ENCODE results near the gene PKN1. TPM values are rescaled to one million over a fixed set of nuclear protein-coding genes. Genes with fewer than 3 reads are reported as not detected.
A peak's percentile ranks its signal among the peaks of the same experiment; 100 is the strongest.

Gene PKN1
- total RNA-seq, 2 donors from 2014 or later, result 103 to 141 TPM

DNA sequence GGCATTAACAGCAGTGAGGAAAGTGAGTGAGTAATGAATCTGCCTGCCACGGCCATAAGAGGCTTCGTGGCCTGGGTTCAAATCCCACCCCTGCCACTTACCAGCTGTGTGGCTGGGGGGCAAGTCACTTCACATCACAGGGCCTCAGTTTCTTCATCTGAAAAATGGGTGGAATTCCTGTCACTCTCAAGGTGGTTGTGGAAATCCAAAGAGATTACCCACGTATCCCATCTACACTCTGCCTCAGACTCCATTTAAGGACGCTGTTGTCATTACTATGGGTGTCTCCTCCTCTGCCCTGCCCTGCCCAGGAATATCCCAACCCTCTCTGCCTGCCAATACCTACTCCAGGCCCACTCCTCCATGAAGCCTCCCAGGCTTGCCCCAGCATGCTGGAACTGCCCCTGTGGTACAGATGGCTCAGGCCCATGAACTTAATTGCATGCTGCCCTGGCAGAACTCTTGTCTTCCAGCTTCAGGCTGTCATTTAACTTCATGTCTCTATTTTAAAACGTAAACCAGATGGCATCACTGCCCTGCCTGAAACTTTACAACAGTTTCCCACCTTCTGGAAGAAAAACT is 59.7 kb downstream of the PKN1 start:
- TF ChIP-seq, protein P1, sequence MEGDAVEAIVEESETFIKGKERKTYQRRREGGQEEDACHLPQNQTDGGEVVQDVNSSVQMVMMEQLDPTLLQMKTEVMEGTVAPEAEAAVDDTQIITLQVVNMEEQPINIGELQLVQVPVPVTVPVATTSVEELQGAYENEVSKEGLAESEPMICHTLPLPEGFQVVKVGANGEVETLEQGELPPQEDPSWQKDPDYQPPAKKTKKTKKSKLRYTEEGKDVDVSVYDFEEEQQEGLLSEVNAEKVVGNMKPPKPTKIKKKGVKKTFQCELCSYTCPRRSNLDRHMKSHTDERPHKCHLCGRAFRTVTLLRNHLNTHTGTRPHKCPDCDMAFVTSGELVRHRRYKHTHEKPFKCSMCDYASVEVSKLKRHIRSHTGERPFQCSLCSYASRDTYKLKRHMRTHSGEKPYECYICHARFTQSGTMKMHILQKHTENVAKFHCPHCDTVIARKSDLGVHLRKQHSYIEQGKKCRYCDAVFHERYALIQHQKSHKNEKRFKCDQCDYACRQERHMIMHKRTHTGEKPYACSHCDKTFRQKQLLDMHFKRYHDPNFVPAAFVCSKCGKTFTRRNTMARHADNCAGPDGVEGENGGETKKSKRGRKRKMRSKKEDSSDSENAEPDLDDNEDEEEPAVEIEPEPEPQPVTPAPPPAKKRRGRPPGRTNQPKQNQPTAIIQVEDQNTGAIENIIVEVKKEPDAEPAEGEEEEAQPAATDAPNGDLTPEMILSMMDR (conservative IDR thresholded peaks at IDR 0.05), result no peak
- Histone ChIP-seq H3K27me3 (ENCODE audit: control insufficient read depth, insufficient read depth, low read length, poor library complexity, severe bottlenecking) (no peaks in the 10 kb centered on the region), H3K4me3 (ENCODE audit: low read length) (no peak overlapping the region), H3K9ac (ENCODE audit: extremely low read depth, low read length, poor library complexity, severe bottlenecking) (no peak overlapping the region), H3K9me3 (ENCODE audit: control insufficient read depth, low read length) (no peaks in the 10 kb centered on the region), H3K27ac (ENCODE audit: low read depth, low read length) (no peak overlapping the region), H3K4me1 (ENCODE audit: control insufficient read depth, insufficient read depth, low read length) (peaks cover 3% of the 10 kb centered on the region), H3K36me3 (ENCODE audit: control insufficient read depth, insufficient read depth, low read length) (peaks cover 26% of the 10 kb centered on the region)
- no peaks in the 10 kb centered on the region for H3K27me3 Mint-ChIP-seq (ENCODE audit: insufficient read depth)
- H3K9me3 Mint-ChIP-seq, result no peaks in the 10 kb centered on the region
- peaks cover 42% of the 10 kb centered on the region for H3K36me3 Mint-ChIP-seq (ENCODE audit: low read depth)
- no peak overlapping the region for H3K27ac Mint-ChIP-seq
- H3K4me1 Mint-ChIP-seq, result peaks cover 2% of the 10 kb centered on the region
- no peak for DNase-seq
- H3K4me3 Mint-ChIP-seq, result no peak overlapping the region
- 93 to 95% methylated on average over 5 of the region's 5 CpGs for WGBS, 2 experiments (ENCODE audit: insufficient coverage in 1 of 2, insufficient read length in 1 of 2)

DNA sequence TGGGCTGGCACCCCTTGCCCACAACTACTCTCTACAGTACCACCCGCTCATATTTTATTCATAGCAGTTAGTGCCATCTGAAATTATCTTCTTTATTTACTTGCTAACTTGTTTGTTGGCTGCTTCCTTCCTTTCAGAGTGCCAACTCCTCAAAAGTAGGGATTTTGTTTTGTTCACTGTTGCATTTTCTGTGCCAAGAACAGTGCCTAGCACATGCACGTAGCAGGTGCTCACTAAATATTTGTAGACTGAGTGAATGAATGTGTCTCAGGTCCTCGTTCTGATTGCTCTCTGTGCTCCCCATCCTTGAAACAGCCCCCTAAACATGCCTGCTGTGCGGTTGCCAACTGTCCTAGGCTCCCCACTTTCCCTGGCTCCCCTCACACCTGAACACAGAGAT is 61.3 kb downstream of the PKN1 start:
- Histone ChIP-seq H3K4me1 (ENCODE audit: control insufficient read depth, insufficient read depth, low read length) (peaks cover 3% of the 10 kb centered on the region), H3K4me3 (ENCODE audit: low read length) (peak overlapping the region; percentile 96), H3K36me3 (ENCODE audit: control insufficient read depth, insufficient read depth, low read length) (peaks cover 10% of the 10 kb centered on the region), H3K27me3 (ENCODE audit: control insufficient read depth, insufficient read depth, low read length, poor library complexity, severe bottlenecking) (no peaks in the 10 kb centered on the region), H3K27ac (ENCODE audit: low read depth, low read length) (no peak overlapping the region), H3K9ac (ENCODE audit: extremely low read depth, low read length, poor library complexity, severe bottlenecking) (no peak overlapping the region), H3K9me3 (ENCODE audit: control insufficient read depth, low read length) (no peaks in the 10 kb centered on the region)
- Mint-ChIP-seq H3K4me3 (peak overlapping the region; percentile 77), H3K36me3 (ENCODE audit: low read depth) (peaks cover 28% of the 10 kb centered on the region), H3K4me1 (peaks cover 2% of the 10 kb centered on the region), H3K27ac (peak overlapping the region; percentile 42), H3K27me3 (ENCODE audit: insufficient read depth) (no peaks in the 10 kb centered on the region), H3K9me3 (no peaks in the 10 kb centered on the region)
- 91 to 98% methylated on average over 4 of the region's 4 CpGs for WGBS, 2 experiments (ENCODE audit: insufficient coverage in 1 of 2, insufficient read length in 1 of 2)
- no peak for DNase-seq
- TF ChIP-seq, protein P1 (conservative IDR thresholded peaks at IDR 0.05), result no peak

DNA sequence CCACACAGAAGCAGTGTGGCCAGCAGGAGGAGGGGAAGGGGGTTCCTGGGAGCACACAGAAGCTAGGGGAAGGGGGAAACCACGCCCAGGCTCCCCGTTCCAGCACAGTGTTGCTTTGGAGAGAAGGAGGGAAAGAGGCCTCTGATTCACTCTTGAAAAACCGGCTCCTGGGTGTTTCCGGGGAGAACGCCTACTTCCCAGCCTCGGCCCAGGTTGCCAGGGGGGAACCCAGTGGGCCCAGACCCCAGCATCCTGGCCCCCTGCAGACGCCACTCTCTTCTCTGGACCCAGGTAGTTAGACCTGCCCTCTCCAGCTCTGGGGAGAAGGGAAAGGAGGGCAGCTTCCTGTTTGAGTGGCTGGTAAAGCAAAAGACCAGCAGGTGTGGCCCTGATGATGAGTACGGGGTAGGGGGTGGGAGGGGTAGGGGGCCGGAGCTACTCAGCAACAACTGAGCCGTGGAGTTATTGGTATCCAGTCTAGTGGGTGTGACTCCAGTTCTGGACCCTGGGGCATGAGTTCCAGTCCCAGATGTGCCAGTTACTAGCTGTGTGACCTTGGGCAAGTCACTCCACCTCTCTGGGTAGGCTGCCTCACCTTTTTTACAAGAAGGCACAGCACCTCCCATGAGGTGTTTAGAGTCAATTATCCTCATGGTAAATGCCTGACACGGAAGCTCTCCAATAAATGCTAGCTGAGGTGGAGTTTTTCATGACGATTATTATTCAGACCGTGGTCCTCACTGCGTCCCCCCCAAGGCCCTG is 62.0 kb downstream of the PKN1 start:
- Mint-ChIP-seq H3K4me1 (peaks cover 2% of the 10 kb centered on the region), H3K36me3 (ENCODE audit: low read depth) (peaks cover 21% of the 10 kb centered on the region), H3K4me3 (peak overlapping the region; percentile 77), H3K27ac (peak overlapping the region; percentile 74), H3K27me3 (ENCODE audit: insufficient read depth) (no peaks in the 10 kb centered on the region), H3K9me3 (no peaks in the 10 kb centered on the region)
- H3K27ac ChIP-seq (ENCODE audit: low read depth, low read length), result no peak overlapping the region
- peak overlapping the region; percentile 29 for H3K9ac ChIP-seq (ENCODE audit: extremely low read depth, low read length, poor library complexity, severe bottlenecking)
- no peaks in the 10 kb centered on the region for H3K27me3 ChIP-seq (ENCODE audit: control insufficient read depth, insufficient read depth, low read length, poor library complexity, severe bottlenecking)
- peaks cover 6% of the 10 kb centered on the region for H3K36me3 ChIP-seq (ENCODE audit: control insufficient read depth, insufficient read depth, low read length)
- DNase-seq, result no peak
- TF ChIP-seq, protein P1 (conservative IDR thresholded peaks at IDR 0.05), result no peak
- no peaks in the 10 kb centered on the region for H3K9me3 ChIP-seq (ENCODE audit: control insufficient read depth, low read length)
- peak overlapping the region; percentile 96 for H3K4me3 ChIP-seq (ENCODE audit: low read length)
- 20 to 52% methylated on average over 7 to 14 of the region's 14 CpGs for whole genome bisulfite sequencing, 2 experiments (ENCODE audit: insufficient coverage in 1 of 2, insufficient read length in 1 of 2)
- H3K4me1 ChIP-seq (ENCODE audit: control insufficient read depth, insufficient read depth, low read length), result peaks cover 3% of the 10 kb centered on the region
